HEK293T (cell line): ENCODE measurements around the gene DHRSX.
"Not testable (repeated sequence)": the region's sequence is repeated elsewhere in the genome, so short reads cannot be mapped to it uniquely, and the experiment has no call there.

Source experiments
- ARNT ChIP-seq: fragments of 450-650 bp; IDR thresholded peaks from 2 replicates; pipeline ENCODE4 v1.6.1; 2017; ENCODE audit warnings: mild to moderate bottlenecking
- CTBP1 ChIP-seq: fragments of 450-650 bp; IDR thresholded peaks from 2 replicates; pipeline ENCODE4 v1.6.1; 2016; ENCODE audit warnings: borderline replicate concordance
- HDGF ChIP-seq: fragments of 450-650 bp; IDR thresholded peaks from 2 replicates; pipeline ENCODE4 v1.6.1; 2017; ENCODE audit warnings: antibody characterized with exemption, borderline replicate concordance
- SUZ12 ChIP-seq: fragments of 450-650 bp; IDR thresholded peaks from 2 replicates; pipeline ENCODE4 v1.6.1; 2016; ENCODE audit warnings: mild to moderate bottlenecking

DNA sequence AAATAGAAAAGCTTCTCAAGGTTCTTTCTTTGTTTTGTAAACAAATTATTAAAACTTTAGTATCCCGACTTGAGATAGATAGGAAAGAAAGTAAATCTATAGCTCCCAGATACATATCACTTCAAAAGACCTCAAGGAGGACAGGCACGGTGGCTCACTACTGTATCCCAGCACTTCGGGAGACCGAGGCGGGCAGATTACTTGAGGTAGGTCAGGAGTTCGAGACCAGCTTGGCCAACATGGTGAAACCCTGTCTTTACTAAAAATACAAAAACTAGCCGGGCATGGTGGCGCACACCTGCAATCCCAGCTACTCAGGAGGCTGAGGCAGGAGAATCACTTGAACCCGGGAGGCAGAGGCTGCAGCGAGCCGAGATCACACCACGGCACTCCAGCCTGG lies 260.0 kb downstream of the DHRSX start:
- TF ChIP-seq SUZ12, CTBP1, ARNT, HDGF: not testable (repeated sequence)
